NCI-H748 (cell line): ENCODE measurements around the gene APLN.

Experiments
- DNase-seq: peaks from one replicate; lab custom pipeline; 2025; ENCODE audit not compliant: unreplicated experiment; lab: John Stamatoyannopoulos, UW

The APLN gene

GRCh38 chrX:129599499-129599898 lies 55.3 kb downstream of the APLN start:
- no peak for DNase-seq

GRCh38 chrX:129597905-129598304 lies 56.9 kb downstream of the APLN start:
- no peak for DNase-seq

GRCh38 chrX:129596077-129596476 lies 58.7 kb downstream of the APLN start:
- no peak for DNase-seq
